Measurements from ENCODE around the gene ETV4. TPM values are rescaled to one million over a fixed set of nuclear protein-coding genes. Genes with fewer than 3 reads are reported as not detected.

The ETV4 gene
- total and polyA plus RNA-seq, 2 of the 13 experiments (the other 11 are each of a cell fraction or from before 2014, with no cell fraction given), result 128 to 330 TPM

DNA sequence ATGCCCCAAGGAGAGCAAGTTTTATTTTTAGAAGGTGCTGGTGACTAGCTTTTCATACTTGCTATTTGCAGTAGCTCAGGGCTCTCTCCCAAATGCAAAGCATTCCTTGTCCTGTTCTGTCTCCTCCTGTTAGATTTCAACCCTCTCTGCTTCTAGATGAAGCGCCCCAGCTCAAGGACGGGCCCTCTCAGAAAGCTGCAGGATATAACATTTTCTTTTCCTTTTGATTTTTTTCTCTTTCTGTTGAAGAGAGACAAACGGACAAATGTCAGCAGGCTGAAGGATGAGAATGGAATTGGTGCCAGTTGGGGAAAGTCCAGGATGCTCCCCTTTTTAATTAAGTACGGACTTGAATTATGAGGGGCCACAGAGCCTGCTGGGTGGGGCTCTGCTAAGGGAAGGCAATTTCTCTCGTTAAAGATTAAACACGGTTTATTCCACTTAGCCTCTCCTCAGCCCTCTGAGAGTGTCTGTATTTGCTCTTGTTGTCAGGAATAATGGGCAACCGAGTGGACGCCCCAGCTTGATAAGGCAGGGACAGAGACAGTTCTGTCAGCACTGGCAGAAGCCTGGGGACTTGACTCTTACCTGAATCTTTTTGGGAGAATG lies 6.2 kb upstream of the ETV4 start (continued):
- no peak for TF ChIP-seq REST (IDR thresholded peaks at IDR 0.05; ENCODE audit: borderline replicate concordance in 1 of 2, low read depth in 1 of 2, low read length in 2 of 2)
- TF ChIP-seq TBL1XR1 (IDR thresholded peaks at IDR 0.05; ENCODE audit: borderline replicate concordance, low read length, partially characterized antibody), result no peak
- peak; percentile 84 for TF ChIP-seq MED1 (CRISPR knock-in tag; IDR thresholded peaks at IDR 0.05)
- TF ChIP-seq MBD4 (IDR thresholded peaks at IDR 0.05; ENCODE audit: borderline replicate concordance, low read length), result 0 out of 2 replicates have a peak, but pooled peaks have one; percentile 29
- TF ChIP-seq, protein P1, sequence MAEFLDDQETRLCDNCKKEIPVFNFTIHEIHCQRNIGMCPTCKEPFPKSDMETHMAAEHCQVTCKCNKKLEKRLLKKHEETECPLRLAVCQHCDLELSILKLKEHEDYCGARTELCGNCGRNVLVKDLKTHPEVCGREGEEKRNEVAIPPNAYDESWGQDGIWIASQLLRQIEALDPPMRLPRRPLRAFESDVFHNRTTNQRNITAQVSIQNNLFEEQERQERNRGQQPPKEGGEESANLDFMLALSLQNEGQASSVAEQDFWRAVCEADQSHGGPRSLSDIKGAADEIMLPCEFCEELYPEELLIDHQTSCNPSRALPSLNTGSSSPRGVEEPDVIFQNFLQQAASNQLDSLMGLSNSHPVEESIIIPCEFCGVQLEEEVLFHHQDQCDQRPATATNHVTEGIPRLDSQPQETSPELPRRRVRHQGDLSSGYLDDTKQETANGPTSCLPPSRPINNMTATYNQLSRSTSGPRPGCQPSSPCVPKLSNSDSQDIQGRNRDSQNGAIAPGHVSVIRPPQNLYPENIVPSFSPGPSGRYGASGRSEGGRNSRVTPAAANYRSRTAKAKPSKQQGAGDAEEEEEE (CRISPR knock-in tag; IDR thresholded peaks at IDR 0.05; ENCODE audit: borderline replicate concordance), result no peak
- peak; percentile 77; the same call in 1 of the 2 replicates for TF ChIP-seq FOXJ3 (CRISPR knock-in tag; IDR thresholded peaks at IDR 0.05; ENCODE audit: borderline replicate concordance)
- TF ChIP-seq CERS6 (CRISPR knock-in tag; IDR thresholded peaks at IDR 0.05), result no peak
- TF ChIP-seq ZNF7 (CRISPR knock-in tag; IDR thresholded peaks at IDR 0.05), result no peak
- TF ChIP-seq ZNF766 (CRISPR knock-in tag; IDR thresholded peaks at IDR 0.05; ENCODE audit: borderline replicate concordance), result peak; percentile 77; the same call in 1 of the 2 replicates
- TF ChIP-seq MIXL1 (CRISPR knock-in tag; IDR thresholded peaks at IDR 0.05), result peak; percentile 58; the same call in 1 of the 2 replicates
- peak; percentile 22 for TF ChIP-seq STAG1 (CRISPR knock-in tag; IDR thresholded peaks at IDR 0.05)
- TF ChIP-seq RXRB (CRISPR knock-in tag; IDR thresholded peaks at IDR 0.05; ENCODE audit: borderline replicate concordance), result peak; percentile 73
- TF ChIP-seq ISL2 (CRISPR knock-in tag; IDR thresholded peaks at IDR 0.05), result peak; percentile 86
- TF ChIP-seq ZNF501 (CRISPR knock-in tag; IDR thresholded peaks at IDR 0.05), result peak; percentile 77
- 0 out of 2 replicates have a peak, but pooled peaks have one; percentile 38 for TF ChIP-seq RBFOX2 (IDR thresholded peaks at IDR 0.05; ENCODE audit: low read depth, low read length)
- no peak for TF ChIP-seq ZNF782 (CRISPR knock-in tag; IDR thresholded peaks at IDR 0.05; ENCODE audit: borderline replicate concordance)
- no peak for TF ChIP-seq NCOA5 (CRISPR knock-in tag; IDR thresholded peaks at IDR 0.05)
- TF ChIP-seq SOX6 (IDR thresholded peaks at IDR 0.05), result no peak
- TF ChIP-seq SOX6 (CRISPR knock-in tag; IDR thresholded peaks at IDR 0.05), result peak; percentile 75
- peak; percentile 66; the same call in 1 of the 2 replicates for TF ChIP-seq ZNF331 (CRISPR knock-in tag; IDR thresholded peaks at IDR 0.05)
- peak; percentile 64; the same call in 1 of the 2 replicates for TF ChIP-seq ARID5B (CRISPR knock-in tag; IDR thresholded peaks at IDR 0.05)
